NCI-H2081 (cell line): ENCODE data around the gene CHRNA9.

Source experiments
- DNase-seq, 2 experiments: peaks; one replicate each; lab custom pipeline; 2025; lab: John Stamatoyannopoulos, UW

Gene CHRNA9

DNA sequence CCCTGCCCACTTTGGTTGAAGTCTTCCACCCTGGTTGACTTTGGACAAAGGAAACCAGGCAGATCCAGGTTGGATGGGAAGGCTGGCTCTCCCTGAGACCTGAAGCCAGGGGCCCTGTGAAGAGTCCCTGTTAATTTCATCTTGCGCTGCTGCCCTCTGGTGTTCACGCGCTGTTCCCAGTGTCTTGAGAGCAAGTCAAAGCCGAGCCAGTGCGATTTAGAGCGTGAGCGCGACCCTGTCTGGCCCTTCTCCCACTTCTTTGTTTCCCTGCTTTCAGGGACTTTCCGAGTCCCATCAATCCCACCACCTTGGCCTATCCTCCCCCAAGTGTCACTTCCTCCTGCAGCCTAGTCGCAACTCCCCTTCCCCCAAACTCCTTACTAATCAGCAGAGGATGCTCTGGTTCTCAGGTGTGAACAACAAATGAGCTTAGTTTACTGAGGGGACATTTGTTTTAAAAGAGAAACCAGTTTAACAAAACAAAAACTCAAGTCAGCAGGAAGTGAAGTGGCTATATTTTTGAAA is 25.8 kb upstream of the CHRNA9 start:
- DNase-seq = no peak

DNA sequence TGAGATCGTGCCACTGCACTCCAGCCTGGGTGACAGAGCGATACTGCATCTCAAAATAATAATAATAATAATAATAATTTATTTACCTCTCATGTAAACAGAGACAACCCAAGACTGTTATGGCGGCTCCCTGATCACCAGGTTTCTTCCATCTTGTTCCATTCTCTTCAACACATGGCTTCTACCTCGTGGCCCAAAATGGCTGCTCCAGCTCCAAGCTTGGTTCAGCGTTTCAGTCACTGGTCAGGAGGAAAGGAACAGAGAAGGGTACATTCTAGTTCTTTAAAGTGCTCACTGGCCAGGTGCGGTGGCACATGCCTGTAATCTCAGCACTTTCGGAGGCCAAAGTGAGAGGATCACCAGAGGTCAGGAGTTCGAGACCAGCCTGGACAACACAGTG is 24.9 kb upstream of the CHRNA9 start:
- no peak for DNase-seq

DNA sequence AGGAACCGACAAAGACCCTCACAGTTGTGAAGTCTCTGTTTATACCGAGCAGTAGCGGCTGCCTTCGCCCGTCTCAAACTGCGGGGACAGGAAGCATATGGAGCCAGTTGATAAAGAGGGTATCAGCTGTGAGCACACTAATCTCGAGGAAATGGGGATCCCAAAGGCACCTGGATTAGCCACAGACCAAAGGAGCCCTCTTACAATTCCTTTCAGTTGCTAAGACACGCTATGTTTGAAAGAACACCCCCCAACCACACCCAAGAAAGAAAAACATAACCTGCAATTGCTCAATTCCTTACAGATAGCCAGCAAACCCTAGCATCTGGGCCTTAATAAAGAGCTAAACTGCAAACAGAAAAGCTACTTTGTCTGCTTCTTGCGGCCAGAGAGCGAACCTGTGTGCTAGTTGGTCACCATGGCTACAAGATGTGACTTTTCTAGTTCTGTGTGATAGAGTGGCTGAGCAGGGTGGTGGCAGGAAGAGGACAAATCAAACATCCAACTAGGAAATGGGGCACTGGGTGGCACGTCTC is 23.3 kb upstream of the CHRNA9 start:
- DNase-seq = no peak

DNA sequence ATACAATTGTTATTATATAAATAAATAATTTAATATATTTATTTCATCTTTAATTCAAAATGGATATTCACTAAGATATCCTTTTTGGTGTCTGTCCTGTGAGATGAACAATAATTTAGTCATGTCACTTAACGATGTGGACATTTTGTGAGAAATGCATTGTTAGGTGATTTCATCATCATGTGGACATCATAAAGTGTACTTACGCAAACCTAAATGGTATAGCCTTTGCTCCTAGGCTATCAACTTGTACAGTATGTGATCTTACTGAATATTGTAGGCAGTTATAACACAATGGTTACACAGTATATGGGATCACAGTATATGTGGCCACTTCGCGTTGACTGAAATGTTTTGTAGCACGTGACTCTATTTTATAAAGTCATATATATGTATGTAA is 20.2 kb upstream of the CHRNA9 start:
- no peak for DNase-seq

DNA sequence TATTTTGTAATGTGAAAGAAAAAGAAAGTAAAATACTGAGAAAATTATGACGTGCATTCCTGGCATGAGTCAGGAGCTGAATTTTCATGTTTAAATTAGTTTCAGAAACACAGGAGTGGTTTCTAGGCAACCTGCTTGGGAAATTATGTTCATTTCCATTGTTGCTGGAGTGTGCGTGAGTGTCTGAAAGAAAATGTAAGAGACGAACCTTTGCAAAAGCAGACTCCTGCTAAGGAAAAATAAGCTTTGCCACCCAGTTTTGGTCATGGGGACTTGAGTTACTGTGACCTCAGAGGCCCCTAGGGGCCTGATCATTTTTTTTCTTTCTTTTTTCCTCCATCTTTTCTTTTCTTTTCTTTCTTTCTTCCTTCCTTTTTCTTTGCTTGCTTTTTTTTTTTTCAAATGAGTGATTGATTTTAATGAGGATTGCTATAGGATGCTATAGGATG is 18.8 kb upstream of the CHRNA9 start:
- DNase-seq = no peak

DNA sequence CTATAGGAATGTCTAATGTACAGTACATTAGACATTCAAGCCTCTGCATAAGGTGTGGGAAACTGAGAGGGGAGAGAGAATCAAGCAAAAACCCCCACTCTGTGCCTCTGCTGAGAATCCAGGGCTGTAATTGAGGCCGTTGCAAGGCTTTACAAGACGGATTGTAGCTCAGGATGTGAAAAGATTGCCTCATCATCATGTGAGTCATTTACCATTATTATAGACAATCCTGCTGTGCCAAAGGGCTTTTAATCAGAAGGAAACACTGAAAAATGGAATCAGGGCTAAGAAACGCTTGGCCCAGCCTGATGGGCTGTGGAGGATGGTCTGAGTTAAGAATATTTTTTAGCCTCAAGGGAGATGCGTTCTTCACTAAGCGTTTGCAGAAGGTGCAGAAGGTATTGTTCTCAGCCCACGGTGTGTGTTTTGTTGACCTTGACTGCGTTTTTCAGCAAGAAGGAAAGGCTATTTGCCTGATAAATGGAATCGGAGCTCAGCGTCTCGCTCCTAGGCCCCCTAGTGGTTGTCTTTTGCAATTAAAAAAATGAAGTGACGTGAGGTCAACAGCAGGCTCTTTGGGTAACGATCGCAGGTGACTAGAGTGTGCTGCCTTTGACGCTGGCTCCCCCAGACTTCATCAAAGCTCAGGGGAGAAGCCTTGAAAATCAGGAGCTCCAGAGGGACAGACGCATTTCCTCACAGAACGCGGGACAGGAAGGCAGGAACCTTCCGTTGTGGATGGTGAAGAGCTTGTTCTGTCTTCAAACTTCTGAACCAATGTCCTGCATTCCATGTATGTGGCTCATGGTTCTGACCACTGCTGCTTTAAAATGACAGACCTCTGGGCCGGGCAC is 18.1 kb upstream of the CHRNA9 start:
- DNase-seq = no peak

DNA sequence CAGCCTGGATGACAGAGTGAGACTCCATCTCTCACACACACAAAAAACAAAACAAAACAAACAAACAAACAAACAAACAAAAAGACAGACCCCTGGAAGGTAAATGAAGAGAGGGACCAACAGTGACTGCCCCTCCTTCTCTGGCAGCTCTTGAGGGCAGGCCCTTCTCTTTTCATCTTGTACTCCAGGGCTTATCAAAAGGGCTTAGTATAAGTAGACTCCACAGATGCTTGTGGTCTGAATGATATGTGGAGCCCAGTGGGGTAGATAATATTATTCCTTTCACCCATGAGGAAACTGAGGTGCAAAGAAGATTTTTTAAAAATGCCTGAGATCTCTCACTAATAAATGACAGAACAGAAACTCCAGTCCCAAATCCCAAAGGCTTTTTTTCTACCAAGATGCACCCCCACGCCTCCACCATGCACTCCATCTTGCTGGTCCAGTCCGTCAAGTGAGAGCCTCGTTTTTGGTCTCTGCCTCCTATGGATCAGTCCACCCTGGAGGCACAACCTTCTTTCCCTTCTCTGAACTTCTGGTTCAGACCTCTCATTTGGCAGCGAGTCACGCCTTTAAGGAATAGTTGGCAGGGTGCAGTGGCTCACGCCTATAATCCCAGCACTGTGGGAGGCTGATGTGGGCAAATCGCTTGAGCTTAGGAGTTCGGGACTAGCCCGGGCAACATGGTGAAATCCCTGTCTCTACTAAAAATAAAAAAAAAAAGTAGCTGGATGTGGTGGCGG is 17.0 kb upstream of the CHRNA9 start:
- no peak for DNase-seq

DNA sequence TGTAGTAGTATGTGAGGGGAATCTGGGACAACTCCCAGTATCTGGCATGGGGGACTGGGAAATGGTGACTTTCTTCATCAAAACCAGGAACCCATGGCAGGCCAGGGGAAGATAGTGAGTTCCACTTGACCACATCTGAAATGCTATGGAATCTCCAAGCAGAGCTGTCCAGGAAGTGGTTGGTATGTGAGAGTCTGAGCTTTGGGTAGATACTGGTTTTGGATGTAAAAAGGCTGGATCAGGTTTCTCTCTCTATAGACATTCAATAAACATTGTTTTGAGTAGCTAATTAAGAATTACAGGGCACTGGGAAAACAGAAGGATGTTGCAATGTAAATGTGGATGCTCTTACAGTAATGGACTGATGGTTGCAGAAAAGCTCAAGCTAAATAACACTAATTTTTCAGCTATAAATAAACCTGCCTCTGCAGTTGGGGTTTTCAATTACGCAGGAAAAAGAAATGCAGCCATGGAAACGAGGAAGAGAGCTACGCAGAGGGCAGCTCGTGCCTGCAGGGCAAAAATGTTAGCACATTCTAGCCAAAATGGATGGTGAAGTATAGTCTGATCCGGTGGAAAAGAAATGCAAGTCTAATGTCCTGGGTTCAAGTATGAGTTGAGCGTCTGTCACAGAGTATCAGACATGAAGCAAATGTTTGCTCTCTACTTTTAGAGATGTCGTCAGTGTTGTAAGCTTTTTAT is 13.4 kb upstream of the CHRNA9 start:
- DNase-seq = peak; percentile 59 to 77

DNA sequence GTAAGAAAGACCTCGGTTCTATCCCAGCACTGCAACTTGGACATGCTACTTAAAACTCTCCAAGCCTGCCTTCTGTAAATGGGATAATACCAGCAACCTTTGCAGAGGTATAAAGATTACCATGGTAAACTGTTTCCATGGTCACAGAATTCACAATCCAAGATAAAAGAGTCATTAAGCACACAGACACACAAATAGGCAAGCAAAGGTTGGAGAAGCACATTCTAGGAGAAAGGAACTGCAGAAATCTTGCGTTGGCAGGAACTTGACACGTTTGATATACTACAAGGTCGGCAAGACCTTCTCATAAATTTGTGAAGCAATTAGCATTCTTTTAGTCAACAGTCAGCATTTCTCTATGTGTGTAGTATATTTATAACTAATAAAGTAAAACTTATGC is 12.3 kb upstream of the CHRNA9 start:
- DNase-seq = no peak

DNA sequence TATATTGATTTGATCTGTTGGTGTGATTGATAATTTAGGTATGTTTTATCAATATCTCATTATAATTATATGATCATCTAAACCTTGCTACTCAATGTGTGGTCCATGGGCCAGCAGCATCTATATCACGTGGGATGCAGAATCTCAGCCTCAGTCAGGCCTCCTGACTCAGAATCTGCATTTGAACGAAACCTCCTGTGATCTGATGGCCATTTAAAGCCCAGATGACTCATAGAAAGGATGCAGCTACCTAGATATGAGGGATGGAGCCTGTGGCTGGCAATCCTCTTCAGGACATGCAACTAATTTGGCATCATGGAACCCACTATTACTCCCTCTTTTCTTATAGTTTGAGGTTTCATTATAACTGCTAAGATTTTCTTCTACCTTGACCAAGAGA is 11.3 kb upstream of the CHRNA9 start:
- no peak for DNase-seq

DNA sequence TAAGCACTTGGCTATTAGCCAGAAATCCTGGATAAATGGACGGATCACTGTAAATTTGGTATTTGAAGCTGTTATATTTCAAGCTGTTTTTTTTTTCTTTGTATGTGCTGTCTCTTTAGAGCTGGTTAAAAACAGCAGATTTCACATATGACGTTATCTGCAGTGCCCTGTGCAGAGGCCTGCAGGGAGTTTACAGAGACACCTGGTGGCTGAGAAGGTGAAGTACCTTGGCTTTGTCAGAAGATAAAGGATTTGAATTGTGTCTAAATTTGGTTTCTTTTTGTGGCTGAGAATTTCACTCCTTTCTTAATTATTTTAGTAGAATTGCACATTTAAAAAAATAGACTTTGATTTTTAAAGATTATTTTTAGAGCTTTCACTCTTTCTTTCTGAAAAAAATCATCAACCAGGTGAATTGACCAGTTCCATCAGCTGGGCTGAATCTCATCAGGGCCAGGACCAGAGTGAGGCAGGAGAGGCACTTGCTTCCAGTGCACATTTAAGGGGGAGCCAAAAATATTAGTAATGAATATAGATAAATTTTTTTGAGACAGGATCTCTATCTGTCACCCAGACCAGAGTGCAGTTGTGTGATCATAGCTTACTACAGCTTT is 9.6 kb upstream of the CHRNA9 start:
- peak; percentile 79 to 82 for DNase-seq

DNA sequence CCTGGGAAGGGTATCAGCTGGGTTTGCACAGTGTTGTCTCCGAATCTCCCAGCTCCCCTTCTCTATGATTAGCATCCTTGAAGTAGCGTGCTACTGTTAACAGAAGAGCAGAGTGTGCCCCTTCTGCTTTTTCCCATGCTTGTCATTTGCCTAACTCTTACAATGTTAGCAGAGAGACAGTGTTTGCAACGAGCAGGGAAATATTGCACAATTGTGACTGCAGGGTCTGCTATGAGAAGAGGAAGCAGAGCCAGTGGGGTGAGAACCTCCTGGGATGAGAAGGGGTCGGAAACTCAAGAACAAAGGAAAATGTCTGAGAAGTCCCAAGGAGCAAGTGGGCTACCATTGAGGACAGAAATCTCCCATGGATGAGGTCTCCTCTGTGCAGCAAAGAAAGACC is 7.8 kb upstream of the CHRNA9 start:
- DNase-seq = no peak

DNA sequence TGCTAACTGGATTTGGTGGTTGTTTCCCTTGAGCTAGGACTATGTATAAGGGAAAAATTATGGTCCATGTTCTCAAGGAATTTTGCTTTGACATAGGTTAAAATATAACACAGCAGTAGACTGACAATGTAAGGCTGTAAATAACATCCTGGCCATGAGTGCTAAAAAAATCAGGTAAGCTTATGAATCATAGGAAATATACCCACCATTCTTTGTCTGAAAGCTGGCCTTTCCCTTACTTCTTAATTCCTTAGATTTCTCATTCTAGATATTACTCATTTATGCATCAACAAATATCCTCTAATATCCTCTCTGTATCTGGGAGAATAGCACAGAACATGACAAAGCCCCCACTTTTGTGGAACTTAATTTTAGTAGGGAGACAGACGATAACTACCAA is 6.8 kb upstream of the CHRNA9 start:
- DNase-seq = no peak

DNA sequence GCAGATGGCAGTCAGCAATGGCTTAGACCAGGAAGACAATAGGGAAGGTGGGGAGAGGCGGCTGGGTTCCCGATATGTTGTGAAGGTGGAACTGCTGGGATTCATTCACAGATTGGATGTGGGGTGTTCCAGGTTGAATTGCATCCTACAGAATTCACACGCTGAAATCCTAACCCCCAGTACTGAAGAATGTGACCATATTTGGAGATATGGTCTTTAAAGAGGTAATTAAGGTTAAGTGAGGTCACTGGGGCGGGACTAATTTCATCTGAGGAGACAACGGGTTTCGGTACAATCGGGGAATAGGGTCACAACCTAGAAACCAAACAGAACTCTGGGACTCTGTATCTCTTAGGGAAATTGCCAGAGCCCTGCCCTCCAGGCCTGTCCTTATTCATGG is 5.3 kb upstream of the CHRNA9 start:
- no peak for DNase-seq

DNA sequence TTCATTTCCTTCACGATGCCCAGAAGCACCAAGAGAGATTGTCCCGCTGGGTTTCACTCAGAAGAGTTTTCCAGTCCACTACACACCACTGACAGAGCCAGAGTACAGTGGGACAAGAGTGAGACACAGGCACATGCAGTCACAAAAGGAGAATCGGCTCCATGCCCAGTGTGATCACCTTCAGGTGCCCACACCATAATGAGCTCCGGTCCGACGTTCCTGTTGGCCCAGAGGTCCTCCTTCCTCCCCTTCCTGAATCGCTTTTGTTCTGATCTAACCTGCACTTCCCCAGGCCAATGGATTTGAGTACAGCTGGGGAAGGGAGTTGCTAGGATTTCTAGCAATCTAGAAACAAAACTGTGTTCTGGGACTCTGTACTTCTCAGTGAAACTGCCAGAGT is 4.6 kb upstream of the CHRNA9 start:
- no peak for DNase-seq

DNA sequence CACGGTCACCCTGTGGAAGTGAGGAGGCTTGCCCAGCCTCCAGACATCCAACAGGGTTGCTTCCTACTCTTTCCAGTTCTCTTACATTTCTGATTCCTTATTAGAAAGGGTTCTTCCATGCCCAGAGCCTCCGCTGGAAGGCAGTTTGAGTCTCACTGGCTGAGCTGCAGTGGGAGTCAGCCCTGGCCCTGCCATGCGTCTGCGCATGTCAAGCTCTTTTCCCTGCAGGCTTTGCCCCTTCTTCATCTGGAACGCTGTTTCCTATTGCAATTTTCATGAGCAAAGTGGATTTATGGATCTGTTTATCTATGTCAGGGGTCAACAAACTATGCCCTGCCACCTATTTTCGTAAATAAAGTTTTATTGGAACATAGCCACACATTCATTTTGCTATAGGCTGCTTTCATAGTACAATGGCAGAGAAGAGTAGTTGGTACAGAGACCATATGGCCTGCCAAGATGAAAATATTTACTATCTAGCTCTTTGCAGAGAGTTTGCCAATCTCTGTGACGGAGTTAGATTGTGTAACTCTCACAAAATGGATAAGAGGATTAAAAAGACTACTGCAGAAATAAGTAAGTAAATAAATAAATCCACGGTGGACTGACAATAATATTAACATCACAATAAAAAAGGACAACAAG is 3.9 kb upstream of the CHRNA9 start:
- no peak for DNase-seq

DNA sequence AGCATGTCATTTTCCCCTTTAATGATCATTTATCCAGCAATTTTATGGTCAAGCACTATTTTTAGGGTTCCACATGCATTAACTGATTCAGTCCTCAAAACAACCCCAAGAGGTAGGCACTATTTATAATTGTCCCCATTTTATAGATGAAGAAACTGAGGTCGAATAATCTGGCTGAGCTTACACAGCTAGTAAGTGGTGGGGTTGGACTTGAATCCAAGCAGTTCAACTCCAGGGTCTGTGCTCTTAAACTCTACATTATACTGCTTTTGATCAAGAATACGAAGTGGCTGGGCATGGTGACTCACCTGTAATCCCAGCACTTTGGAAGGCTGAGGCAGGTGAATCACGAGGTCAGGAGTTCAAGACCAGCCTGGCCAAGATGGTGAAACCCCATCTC is 3.2 kb upstream of the CHRNA9 start:
- no peak for DNase-seq

DNA sequence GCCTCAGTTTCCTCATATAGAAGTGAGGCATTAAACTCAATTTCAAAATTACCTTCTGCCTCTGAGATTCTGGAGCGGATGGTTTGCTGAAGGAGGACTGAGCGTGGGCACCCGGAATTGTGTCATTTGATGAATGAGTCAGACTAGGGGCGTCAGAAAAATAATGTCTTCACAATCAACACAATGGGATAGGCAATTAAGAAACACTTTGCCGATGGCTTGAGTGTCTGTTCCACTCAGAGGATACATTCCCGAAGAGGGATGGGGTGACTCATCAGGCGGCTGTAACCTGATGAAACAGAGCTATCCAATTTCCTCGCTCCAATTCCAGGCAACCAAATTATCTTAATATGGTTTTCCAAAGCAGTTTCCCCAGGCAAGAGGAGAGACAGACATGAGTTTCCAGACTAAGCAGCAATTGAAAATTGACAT is 1.2 kb upstream of the CHRNA9 start:
- DNase-seq = peak in 1 of 2 experiments; percentile 24

DNA sequence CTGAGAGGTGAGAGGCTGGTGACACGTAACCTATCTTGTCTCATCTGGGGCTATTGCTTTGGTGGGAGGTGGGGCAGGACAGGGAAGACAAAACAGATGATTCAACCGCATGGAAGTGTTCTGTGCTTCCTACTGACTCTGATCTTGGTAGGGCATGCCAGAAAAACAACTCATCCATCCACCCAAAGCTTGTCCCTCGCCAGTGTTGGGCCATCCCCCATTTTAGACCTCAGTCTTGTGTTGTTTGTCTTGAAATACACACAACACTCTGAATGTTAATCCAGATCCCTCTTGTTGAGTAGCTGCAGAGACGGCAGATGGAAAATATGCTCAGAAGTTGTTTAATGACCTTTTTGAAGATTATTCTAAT is 377 bp downstream of the CHRNA9 start:
- no peak for DNase-seq

DNA sequence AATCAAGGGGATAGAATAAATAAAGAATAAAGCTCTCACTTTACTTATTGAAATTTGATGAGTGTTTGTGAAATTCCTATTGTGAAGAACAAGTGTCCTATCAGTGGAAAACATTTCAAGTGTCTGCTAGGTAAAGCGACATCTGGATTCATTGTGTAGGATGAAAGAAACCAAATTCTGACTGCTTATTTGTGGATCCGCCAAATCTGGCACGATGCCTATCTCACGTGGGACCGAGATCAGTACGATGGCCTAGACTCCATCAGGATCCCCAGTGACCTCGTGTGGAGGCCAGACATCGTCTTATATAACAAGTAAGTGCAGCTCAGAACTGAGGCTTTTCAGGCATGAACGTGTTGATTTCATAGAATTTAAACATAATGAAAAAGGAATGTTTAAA is 1.9 kb downstream of the CHRNA9 start:
- no peak for DNase-seq

DNA sequence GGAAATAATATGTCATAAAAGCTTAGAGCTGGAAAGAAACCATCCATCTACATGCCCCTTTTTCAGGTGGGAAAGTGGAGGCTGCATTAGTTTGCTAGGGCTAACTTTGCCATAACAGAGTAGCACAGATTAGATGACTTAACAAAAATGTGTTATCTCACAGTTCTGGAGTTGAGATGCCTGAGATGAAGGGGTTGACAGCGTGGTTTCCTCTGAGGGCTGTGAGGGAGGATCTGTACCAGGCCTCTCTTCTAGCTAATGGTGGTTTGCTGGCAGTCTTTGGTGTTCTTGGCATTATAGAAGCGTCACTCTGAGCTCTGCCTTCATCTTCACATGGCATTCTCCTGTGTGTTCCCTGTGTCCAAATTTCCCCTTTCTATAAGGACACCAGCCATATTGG is 2.4 kb downstream of the CHRNA9 start:
- no peak for DNase-seq
